Effector memory CD8-positive, alpha-beta T cell (primary cell): Measurements from ENCODE around the gene RNASE9.
"Not testable (repeated sequence)": the region's sequence is repeated elsewhere in the genome, so short reads cannot be mapped to it uniquely, and the experiment has no call there.

Experiments used
- ATAC-seq: fragments of 150-1000 bp; cut with Tn5 transposase; replicated peaks from 2 replicates; pipeline ENCODE4 v1.10.0; 2021; ENCODE audit warnings: mild to moderate bottlenecking, moderate library complexity
- DNase-seq, 3 experiments: peaks; one replicate each; pipeline ENCODE4 v3.0.0; 2021
- H3K27ac Mint-ChIP-seq, 2 donors: one replicate each; pipeline ENCODE4 v1.8.0; 2022; ENCODE audit warnings: mild to moderate bottlenecking in 2 of 2, mixed read lengths in 2 of 2, moderate library complexity in 2 of 2
- H3K27me3 Mint-ChIP-seq, 2 donors: one replicate each; pipeline ENCODE4 v1.8.0; 2022; ENCODE audit warnings: mixed read lengths in 2 of 2
- H3K36me3 Mint-ChIP-seq: one replicate; pipeline ENCODE4 v1.8.0; 2022; ENCODE audit warnings: mild to moderate bottlenecking, moderate library complexity, mixed read lengths; ENCODE audit not compliant: insufficient read depth
- H3K4me1 Mint-ChIP-seq, 2 donors: one replicate each; pipeline ENCODE4 v1.8.0; 2022; ENCODE audit warnings: low read depth in 2 of 2, mixed read lengths in 2 of 2
- H3K4me3 Mint-ChIP-seq, 2 donors: one replicate each; pipeline ENCODE4 v1.8.0; 2022; ENCODE audit warnings: mild to moderate bottlenecking in 2 of 2, mixed read lengths in 2 of 2, moderate library complexity in 2 of 2
- H3K9me3 Mint-ChIP-seq, 2 donors: one replicate each; pipeline ENCODE4 v1.8.0; 2022; ENCODE audit warnings: mixed read lengths in 2 of 2

The RNASE9 gene

DNA sequence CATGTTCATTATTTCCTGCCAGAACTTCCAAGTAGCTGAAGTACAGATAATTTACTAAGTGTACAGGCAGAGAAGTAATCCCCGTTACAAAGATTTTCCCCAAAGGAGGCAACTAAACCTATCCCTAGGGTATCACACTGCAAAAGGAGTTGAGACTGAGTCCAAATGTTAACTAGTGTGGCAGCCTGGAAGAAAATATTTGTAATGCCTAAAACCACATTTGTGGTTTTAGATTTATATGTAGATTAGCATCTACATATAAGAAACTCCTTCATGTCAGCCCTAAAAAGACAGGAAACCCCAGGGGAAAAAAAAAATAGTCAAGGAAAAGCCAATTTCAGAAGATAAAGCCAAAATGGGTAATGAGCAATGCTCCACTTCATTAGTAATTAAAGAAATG lies 31.7 kb upstream of the RNASE9 start:
- ATAC-seq (no peak), DNase-seq (no peak)
- H3K36me3 Mint-ChIP-seq: no peaks in the 10 kb centered on the region
- H3K4me3 Mint-ChIP-seq: no peak overlapping the region
- H3K27me3 Mint-ChIP-seq: peaks cover 22 to 23% of the 10 kb centered on the region in 2 donors
- no peaks in the 10 kb centered on the region for H3K9me3 Mint-ChIP-seq
- H3K27ac Mint-ChIP-seq: no peak overlapping the region
- peaks cover 2 to 5% of the 10 kb centered on the region in 2 donors for H3K4me1 Mint-ChIP-seq

DNA sequence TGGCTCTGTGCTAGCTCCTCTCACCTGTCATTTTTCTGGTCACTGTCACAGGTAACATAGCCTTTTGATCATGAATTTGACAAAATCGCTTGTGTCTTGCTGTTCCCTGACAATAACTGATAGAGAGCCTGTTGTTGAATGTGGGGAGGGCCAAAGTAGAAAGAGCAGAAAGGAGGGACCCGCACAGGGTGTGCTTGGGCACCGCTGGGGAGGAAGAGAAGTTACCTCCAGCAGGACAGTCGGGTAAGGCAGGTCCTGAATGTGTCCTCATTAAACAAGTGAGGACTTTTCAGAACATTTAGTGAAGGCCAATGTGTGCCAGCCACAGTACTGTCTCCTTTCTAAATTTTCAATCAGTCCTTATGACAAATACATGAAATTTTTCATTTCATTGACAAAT lies 30.4 kb upstream of the RNASE9 start, which contains the start of gene RNASE12:
Gene RNASE12 (minus strand): TSS at position 142 of the 400 bp plus-strand sequence. CDS start 653 bp downstream, outside the sequence.
- no peak for ATAC-seq
- Mint-ChIP-seq H3K27me3 (peaks cover 18 to 20% of the 10 kb centered on the region in 2 donors), H3K4me3 (no peak within 1 kb of the TSS), H3K27ac (no peak within 1 kb of the TSS), H3K9me3 (no peaks in the 10 kb centered on the region), H3K4me1 (peaks cover 2 to 8% of the 10 kb centered on the region in 2 donors), H3K36me3 (no peaks in the 10 kb centered on the region)
- DNase-seq: no peak

DNA sequence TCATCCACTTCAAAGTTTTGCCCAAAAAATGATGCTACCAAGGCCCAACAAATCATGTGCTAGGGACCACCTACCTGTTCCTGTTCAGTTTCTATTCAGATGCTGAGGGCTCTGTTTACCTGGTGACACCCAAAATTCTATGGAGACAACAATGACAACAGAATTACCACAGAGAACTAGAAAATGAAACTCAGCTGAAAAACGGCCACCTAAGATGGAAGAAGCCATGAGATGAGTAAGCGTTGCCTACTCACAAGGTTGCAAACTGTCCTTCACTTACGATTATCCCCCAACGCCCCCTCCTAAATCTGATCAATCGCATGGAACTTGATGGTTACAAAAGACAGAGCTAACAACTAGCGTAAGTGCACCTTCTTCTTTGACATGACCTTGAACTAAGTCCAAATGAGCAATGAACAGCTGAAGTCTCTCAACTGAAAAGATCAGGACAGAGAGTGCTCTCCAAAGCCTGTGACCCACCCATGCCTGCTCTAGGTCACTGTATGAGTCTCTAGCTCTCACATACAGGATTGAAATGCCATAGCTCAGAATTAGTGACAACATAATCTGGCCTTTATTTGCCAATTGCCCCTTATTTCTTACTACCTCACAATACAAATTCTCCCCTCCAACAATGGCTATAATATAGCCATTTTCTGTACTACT lies 26.8 kb upstream of the RNASE9 start, which contains the start of gene RNASE11:
Gene RNASE11 (minus strand): TSS at position 513 of the 666 bp plus-strand sequence.
- Mint-ChIP-seq H3K9me3 (peaks cover 0 to 4% of the 10 kb centered on the region in 2 donors), H3K4me1 (peaks cover 2 to 8% of the 10 kb centered on the region in 2 donors), H3K36me3 (no peaks in the 10 kb centered on the region), H3K27me3 (peaks cover 31 to 38% of the 10 kb centered on the region in 2 donors), H3K27ac (no peak within 1 kb of the TSS), H3K4me3 (no peak within 1 kb of the TSS)
- DNase-seq (no peak), ATAC-seq (no peak)

DNA sequence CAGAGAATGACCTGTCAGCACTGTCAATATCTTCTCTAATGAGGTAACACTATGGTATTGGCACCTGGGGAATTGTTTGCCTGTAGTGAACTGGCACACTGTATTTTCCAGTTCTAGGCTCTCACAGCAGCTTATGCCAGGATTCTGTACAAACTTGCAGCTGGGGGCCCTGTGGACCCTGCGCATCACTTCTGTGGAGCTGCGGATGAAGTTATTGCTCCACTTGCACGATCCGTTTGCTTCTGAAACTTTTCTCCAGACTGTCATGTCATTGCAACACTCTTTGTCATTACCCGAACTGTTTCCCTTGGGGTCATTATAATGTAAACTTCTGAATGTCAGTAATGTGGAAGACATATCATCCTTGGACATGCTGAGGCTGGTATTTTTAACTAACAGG lies 23.1 kb upstream of the RNASE9 start:
- peaks cover 2 to 8% of the 10 kb centered on the region in 2 donors for H3K4me1 Mint-ChIP-seq
- no peak overlapping the region for H3K27ac Mint-ChIP-seq
- peaks cover 0 to 4% of the 10 kb centered on the region in 2 donors for H3K9me3 Mint-ChIP-seq
- DNase-seq: no peak
- H3K27me3 Mint-ChIP-seq: peaks cover 16 to 23% of the 10 kb centered on the region in 2 donors
- no peak for ATAC-seq
- no peaks in the 10 kb centered on the region for H3K36me3 Mint-ChIP-seq
- H3K4me3 Mint-ChIP-seq: no peak overlapping the region

DNA sequence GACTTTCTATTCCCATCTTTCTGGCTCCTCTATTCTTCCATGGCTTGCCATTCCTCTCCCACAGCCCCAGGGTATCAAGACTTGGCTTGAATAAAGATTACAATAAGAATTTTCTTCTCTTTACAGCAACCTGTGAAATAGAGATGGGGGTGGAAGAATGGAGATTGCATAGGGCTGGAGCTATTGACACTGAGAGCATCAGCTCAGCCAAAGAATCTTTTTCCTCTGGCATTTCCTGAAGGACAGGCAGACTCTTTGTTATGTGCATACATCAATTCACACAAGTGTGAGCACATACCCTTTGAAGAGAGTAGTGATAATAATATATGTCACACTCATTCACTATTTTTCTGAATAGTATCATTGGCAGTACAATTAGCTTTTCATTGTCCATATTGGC lies 22.3 kb upstream of the RNASE9 start:
- H3K27ac Mint-ChIP-seq: no peak overlapping the region
- ATAC-seq: no peak
- no peak overlapping the region for H3K4me3 Mint-ChIP-seq
- DNase-seq: no peak
- peaks cover 2 to 8% of the 10 kb centered on the region in 2 donors for H3K4me1 Mint-ChIP-seq
- H3K9me3 Mint-ChIP-seq: peaks cover 0 to 4% of the 10 kb centered on the region in 2 donors
- peaks cover 16 to 23% of the 10 kb centered on the region in 2 donors for H3K27me3 Mint-ChIP-seq
- no peaks in the 10 kb centered on the region for H3K36me3 Mint-ChIP-seq

DNA sequence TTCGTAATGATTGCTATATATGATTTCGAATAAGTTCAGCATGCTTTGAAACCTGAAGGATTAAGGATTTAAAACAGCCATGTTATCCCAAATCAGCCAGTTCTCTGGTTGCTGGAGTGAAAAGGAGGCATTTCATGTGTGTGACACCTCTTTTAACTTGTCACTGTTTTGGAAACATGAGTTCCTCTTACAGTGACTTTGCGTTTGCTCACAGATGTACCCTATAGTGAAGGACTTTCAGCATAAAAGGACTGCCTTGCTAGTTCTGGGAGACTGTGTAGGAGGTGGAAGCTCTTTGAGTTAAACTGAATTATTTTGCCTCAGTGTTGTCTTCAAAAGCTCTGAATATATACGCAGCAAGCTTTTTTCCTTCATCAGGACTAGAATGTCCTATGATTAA lies 19.4 kb upstream of the RNASE9 start:
- DNase-seq (no peak), ATAC-seq (no peak)
- Mint-ChIP-seq H3K27ac (no peak overlapping the region), H3K4me1 (no peaks in the 10 kb centered on the region), H3K9me3 (no peaks in the 10 kb centered on the region), H3K4me3 (no peak overlapping the region), H3K27me3 (peaks cover 8 to 10% of the 10 kb centered on the region in 2 donors), H3K36me3 (no peaks in the 10 kb centered on the region)

DNA sequence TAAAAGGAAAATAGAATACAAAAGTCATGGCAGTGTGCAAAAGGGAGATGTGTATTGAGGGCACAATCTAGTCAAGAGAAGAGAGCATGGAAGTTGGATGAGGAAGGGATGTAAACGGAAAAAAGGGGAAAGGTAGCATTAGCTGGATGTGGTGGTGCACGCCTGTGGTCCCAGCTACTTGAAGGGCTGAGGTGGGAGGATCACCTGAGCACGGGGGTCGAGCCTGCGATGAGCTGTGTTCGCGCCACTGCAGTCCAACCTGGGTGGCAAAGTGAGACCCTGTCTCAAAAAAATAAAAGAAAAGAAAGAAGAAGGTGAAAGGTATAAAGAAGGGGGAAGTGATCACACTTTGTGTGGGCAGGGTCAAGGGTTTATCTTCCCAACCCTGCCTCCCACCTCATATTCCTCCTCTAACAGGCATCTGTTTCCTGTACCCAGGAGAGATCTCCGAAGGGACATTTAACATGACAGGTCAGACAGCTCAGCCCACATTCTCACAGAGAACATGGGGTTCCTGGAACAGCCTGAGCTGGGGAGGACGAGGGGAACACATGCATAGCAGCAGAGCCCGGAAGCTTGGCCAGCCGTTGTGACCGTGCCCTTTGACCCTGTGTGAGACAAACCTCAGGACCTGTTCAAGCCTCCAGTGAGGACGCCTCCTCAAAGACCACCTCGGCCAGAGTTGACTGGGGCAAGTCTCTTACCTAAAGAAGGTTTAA lies 18.1 kb upstream of the RNASE9 start:
- no peak overlapping the region for H3K4me3 Mint-ChIP-seq
- H3K36me3 Mint-ChIP-seq: no peaks in the 10 kb centered on the region
- H3K4me1 Mint-ChIP-seq: no peaks in the 10 kb centered on the region
- no peaks in the 10 kb centered on the region for H3K9me3 Mint-ChIP-seq
- no peak overlapping the region for H3K27ac Mint-ChIP-seq
- DNase-seq (no peak), ATAC-seq (no peak)
- H3K27me3 Mint-ChIP-seq: no peaks in the 10 kb centered on the region

DNA sequence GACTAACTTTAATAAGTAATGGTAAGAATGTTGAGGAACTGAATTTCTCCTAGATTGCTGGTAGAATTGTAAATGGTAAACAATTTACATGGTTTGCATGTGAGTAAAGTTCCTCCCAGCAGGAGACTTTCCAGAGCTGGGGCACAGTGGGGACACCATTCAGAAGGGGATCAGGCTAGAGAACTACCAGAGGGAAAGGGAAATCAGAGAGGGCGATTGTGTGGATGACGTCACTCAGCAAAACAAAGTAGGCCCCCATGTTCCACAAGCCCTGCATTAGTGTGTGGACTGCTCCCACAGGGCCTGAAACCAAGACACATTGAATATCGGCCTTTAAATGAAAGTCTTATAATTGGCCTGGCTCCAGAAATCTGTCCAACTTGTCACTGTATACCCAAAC lies 17.5 kb upstream of the RNASE9 start:
- H3K27ac Mint-ChIP-seq: no peak overlapping the region

DNA sequence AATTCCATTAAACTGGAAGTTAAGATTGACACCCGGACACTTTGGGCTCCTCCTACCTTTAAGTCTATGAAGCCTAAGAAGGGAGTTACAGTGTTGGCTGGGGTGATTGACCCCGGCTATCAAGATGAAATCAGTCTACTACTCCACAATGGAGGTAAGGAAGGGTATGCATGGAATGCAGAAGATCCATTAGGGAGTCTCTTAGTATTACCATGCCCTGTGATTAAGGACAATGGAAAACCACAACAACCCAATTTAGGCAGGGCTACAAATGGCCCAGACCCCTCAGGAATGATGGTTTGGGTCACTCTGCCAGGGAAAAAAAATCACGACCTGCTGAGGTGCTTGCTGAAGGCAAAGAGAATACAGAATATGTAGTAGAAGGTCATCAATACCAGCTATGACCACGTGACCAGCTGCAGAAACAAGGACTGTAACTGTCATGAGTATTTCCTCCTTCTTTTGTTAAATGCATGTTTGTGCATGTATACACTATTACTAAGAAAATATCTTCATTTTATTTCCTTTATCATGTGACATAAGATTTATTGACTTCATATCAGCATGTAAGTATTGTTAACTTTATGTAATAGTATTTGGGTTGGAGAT lies 11.6 kb upstream of the RNASE9 start:
- not testable (repeated sequence) for ATAC-seq, H3K9me3 Mint-ChIP-seq

More for the DNA sequence above, 17.5 kb upstream of the RNASE9 start:
- Mint-ChIP-seq H3K9me3 (no peaks in the 10 kb centered on the region), H3K36me3 (no peaks in the 10 kb centered on the region), H3K4me3 (no peak overlapping the region), H3K27me3 (peaks cover 0 to 4% of the 10 kb centered on the region in 2 donors), H3K4me1 (no peaks in the 10 kb centered on the region)
- DNase-seq (no peak), ATAC-seq (no peak)

DNA sequence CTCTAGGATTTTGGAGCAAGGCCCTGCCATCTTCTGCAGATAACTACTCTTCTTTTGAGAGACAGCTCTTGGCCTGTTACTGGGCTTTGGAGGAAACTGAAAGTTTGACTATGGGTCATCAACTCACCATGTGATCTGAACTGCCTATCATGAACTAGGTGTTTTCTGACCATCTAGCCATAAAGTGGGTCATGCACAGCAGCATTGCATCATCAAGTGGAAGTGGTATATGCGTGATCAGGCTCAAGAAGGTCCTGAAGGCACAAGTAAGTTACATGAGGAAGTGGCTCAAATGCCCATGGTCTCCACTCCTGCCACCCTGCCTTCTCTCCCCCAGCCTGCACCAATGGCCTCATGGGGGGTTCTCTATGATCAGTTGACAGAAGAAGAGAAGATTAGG lies 9.9 kb upstream of the RNASE9 start:
- not testable (repeated sequence) for H3K27ac Mint-ChIP-seq, H3K9me3 Mint-ChIP-seq, H3K4me3 Mint-ChIP-seq, ATAC-seq, H3K36me3 Mint-ChIP-seq, H3K4me1 Mint-ChIP-seq, DNase-seq
- peaks cover 0 to 12% of the 10 kb centered on the region in 2 donors for H3K27me3 Mint-ChIP-seq

More for the DNA sequence above, 11.6 kb upstream of the RNASE9 start:
- not testable (repeated sequence) for H3K4me1 Mint-ChIP-seq, DNase-seq, H3K36me3 Mint-ChIP-seq, H3K27ac Mint-ChIP-seq, H3K4me3 Mint-ChIP-seq
- H3K27me3 Mint-ChIP-seq: peaks cover 0 to 12% of the 10 kb centered on the region in 2 donors

DNA sequence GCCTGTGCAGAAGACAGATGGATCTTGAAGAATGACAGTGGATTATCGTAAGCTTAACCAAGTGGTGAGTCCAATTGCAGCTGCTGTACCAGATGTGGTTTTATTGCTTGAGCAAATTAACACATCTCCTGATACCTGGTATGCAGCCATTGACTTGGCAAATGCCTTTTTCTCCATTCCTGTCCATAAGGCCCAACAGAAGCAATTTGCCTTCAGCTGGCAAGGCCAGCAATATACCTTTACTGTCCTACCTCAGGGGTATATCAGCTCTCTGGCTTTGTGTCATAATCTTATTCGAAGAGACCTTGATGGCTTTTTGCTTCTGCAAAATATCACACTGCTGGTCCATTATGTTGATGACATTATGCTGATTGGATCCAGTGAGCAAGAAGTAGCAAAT lies 9.0 kb upstream of the RNASE9 start:
- not testable (repeated sequence) for H3K4me3 Mint-ChIP-seq, H3K36me3 Mint-ChIP-seq, ATAC-seq, DNase-seq, H3K9me3 Mint-ChIP-seq, H3K4me1 Mint-ChIP-seq, H3K27ac Mint-ChIP-seq
- H3K27me3 Mint-ChIP-seq: peaks cover 0 to 12% of the 10 kb centered on the region in 2 donors

DNA sequence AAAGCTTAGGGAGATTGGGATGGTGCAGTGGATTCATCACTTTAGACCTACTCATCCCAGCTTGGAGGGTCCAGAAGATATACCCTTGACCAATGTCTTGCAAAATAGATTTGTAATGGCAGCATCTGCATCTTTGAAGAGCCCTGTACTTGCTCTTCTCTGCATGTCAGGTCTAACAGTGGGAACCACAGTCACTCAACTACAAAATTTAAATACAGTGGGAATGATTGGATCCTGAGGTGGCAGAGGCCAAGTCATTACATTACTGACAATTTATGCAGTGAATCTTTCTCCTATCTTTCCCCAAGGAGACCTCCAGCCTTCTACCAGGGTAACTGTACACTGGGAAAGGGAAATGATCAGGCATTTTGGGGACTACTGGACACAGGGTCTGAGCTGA lies 8.2 kb upstream of the RNASE9 start:
- H3K4me3 Mint-ChIP-seq: no peak overlapping the region
- H3K9me3 Mint-ChIP-seq: no peaks in the 10 kb centered on the region
- H3K4me1 Mint-ChIP-seq: peaks cover 0 to 4% of the 10 kb centered on the region in 2 donors
- ATAC-seq: no peak
- no peak for DNase-seq
- H3K27ac Mint-ChIP-seq: no peak overlapping the region
- H3K27me3 Mint-ChIP-seq: peaks cover 0 to 12% of the 10 kb centered on the region in 2 donors
- no peaks in the 10 kb centered on the region for H3K36me3 Mint-ChIP-seq

DNA sequence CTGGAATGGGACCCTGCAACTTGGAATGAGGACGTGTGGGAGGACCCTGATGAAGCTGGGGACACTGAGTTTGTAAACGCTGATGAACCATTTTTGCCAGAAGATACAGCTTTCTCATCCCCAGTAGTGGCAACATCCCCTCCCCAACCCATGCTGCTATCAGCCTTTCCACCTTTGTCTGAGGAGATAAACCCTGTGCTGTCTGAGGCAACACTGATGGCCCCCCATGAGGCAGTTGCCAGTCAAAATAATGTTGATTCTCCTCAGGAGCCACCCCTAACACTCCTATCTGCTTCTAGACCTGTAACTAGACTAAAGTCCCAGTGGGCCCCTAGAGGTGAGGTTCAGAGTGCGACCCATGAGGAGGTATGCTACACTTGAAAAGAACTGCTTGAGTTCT lies 7.5 kb upstream of the RNASE9 start:
- Mint-ChIP-seq H3K36me3 (no peaks in the 10 kb centered on the region), H3K27ac (no peak overlapping the region), H3K27me3 (peaks cover 0 to 9% of the 10 kb centered on the region in 2 donors), H3K4me1 (peaks cover 0 to 4% of the 10 kb centered on the region in 2 donors), H3K9me3 (no peaks in the 10 kb centered on the region), H3K4me3 (no peak overlapping the region)
- DNase-seq (no peak), ATAC-seq (no peak)
